HFFc6 (cell line): ENCODE results near the gene CYP4V2. TPM values are rescaled to one million over a fixed set of nuclear protein-coding genes. Genes with fewer than 3 reads are reported as not detected.

Experiments
- DNase-seq: peaks from one replicate; pipeline ENCODE4 v3.0.0-alpha.2; 2018
- H3K27ac Mint-ChIP-seq: 2 replicates; pipeline ENCODE4 v1.8.0; 2020; ENCODE audit warnings: mild to moderate bottlenecking, mixed read lengths
- H3K27me3 Mint-ChIP-seq: 2 replicates; pipeline ENCODE4 v1.8.0; 2021; ENCODE audit warnings: mild to moderate bottlenecking, moderate library complexity, mixed read lengths; ENCODE audit not compliant: insufficient read depth
- H3K36me3 Mint-ChIP-seq: 2 replicates; pipeline ENCODE4 v1.8.0; 2021; ENCODE audit warnings: low read depth, mixed read lengths
- H3K4me1 Mint-ChIP-seq: 2 replicates; pipeline ENCODE4 v1.8.0; 2020; ENCODE audit warnings: low read depth, mixed read lengths
- H3K4me3 Mint-ChIP-seq: 2 replicates; pipeline ENCODE4 v1.8.0; 2020; ENCODE audit warnings: mild to moderate bottlenecking, moderate library complexity, mixed read lengths
- H3K9me3 Mint-ChIP-seq: 2 replicates; pipeline ENCODE4 v1.8.0; 2020; ENCODE audit warnings: mild to moderate bottlenecking, mixed read lengths
- CTCF ChIP-seq: fragments of 200-600 bp; sonication (generic); IDR thresholded peaks from 2 replicates; pipeline ENCODE4 v1.5.0; 2021; ENCODE audit warnings: antibody characterized with exemption, mild to moderate bottlenecking
- total RNA-seq, 6 experiments: library from RNA; stranded (reverse); fragmentation: NEBNext Ultra II Directional; extraction: Animal tissue kit (Norgen Biotek cat#: 25700); gene quantifications; 2 replicates in 1 of 6; 3 replicates in 5 of 6; pipeline ENCODE4 v1.2.3, GENCODE V29; 2021

The CYP4V2 gene
- total RNA-seq, 6 experiments from 2014 or later: 4.8 to 8.4 (median 6.1) TPM

GRCh38 chr4:186200516-186200915, 9.1 kb downstream of the CYP4V2 start:
- no peak for TF ChIP-seq CTCF
- Mint-ChIP-seq H3K36me3 (no peaks in the 10 kb centered on the region), H3K4me1 (no peaks in the 10 kb centered on the region), H3K4me3 (no peak overlapping the region), H3K9me3 (no peaks in the 10 kb centered on the region), H3K27me3 (no peaks in the 10 kb centered on the region; the same call in 1 of the 2 replicates), H3K27ac (no peak overlapping the region)
- DNase-seq: no peak

- no peak for DNase-seq
- H3K27ac Mint-ChIP-seq: no peak overlapping the region
- no peak for TF ChIP-seq CTCF
- H3K4me3 Mint-ChIP-seq: no peak overlapping the region
- H3K4me1 Mint-ChIP-seq: no peaks in the 10 kb centered on the region
- no peaks in the 10 kb centered on the region for H3K36me3 Mint-ChIP-seq
- no peaks in the 10 kb centered on the region for H3K9me3 Mint-ChIP-seq
- no peaks in the 10 kb centered on the region; the same call in 1 of the 2 replicates for H3K27me3 Mint-ChIP-seq
These were observed 9.6 kb downstream of the CYP4V2 start for GRCh38 chr4:186201010-186201409.

DNA sequence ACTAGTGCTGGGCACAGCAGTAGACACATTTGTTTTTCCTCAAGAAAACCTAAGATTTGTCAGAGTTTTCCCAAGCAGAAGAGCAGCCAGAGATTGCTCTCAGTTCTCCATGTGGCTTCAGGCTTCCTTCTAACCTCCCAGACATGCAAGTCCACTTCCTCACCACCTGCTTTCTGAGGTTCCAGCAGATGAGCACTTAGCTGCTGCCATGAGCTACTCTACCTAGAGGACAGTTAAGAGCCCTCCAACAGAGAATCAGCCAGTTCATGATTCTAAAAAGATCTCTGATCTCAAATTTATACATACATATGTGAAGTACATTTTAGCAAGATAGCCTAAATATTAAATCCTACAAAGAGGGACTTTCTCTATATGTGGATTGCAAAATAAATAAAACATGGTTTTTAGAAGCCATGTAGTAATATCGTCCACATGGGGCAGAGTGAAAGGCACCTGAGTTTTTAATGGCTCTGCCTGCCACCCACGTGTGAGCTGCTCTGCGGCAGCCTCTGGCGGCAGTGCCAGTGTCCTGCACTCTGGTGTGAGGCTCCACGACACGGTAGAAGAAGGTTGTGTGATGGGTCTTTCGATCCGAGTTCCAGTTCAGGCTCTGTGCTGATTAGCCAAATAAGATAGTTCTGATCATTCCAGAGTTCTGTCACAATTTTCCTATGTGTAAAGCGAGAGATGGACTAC, 10.3 kb downstream of the CYP4V2 start:
- Mint-ChIP-seq H3K4me3 (no peak overlapping the region), H3K27ac (no peak overlapping the region), H3K27me3 (no peaks in the 10 kb centered on the region; the same call in 1 of the 2 replicates), H3K9me3 (no peaks in the 10 kb centered on the region), H3K4me1 (no peaks in the 10 kb centered on the region), H3K36me3 (no peaks in the 10 kb centered on the region)
- TF ChIP-seq CTCF: peak; percentile 75
- DNase-seq: peak; percentile 41

GRCh38 chr4:186202490-186203140, 11.2 kb downstream of the CYP4V2 start:
- no peak for DNase-seq
- TF ChIP-seq CTCF: no peak
- Mint-ChIP-seq H3K4me1 (no peaks in the 10 kb centered on the region), H3K4me3 (no peak overlapping the region), H3K36me3 (no peaks in the 10 kb centered on the region), H3K9me3 (no peaks in the 10 kb centered on the region), H3K27me3 (no peaks in the 10 kb centered on the region; the same call in 1 of the 2 replicates), H3K27ac (no peak overlapping the region)

GRCh38 chr4:186203406-186203805, 12.0 kb downstream of the CYP4V2 start:
- TF ChIP-seq CTCF: no peak
- H3K27me3 Mint-ChIP-seq: no peaks in the 10 kb centered on the region; the same call in 1 of the 2 replicates
- no peaks in the 10 kb centered on the region for H3K36me3 Mint-ChIP-seq
- H3K9me3 Mint-ChIP-seq: no peaks in the 10 kb centered on the region
- no peak overlapping the region for H3K27ac Mint-ChIP-seq
- H3K4me3 Mint-ChIP-seq: no peak overlapping the region; the same call in 1 of the 2 replicates
- no peaks in the 10 kb centered on the region for H3K4me1 Mint-ChIP-seq
- DNase-seq: no peak
